Keratinocyte (primary cell): ENCODE data around the gene NDNF.

Experiments used
- CTCF ChIP-seq, 3 experiments: IDR thresholded peaks in 1 of 3; conservative IDR thresholded peaks in 1 of 3; optimal IDR thresholded peaks in 1 of 3; 2 replicates in 2 of 3; 3 replicates in 1 of 3; pipeline versions ENCODE3 to v1.5.1; 2011; ENCODE audit warnings: low read length in 3 of 3, mild to moderate bottlenecking in 3 of 3, moderate library complexity in 2 of 3, control low read depth in 1 of 3, inconsistent platforms in 1 of 3; ENCODE audit not compliant: insufficient read depth in 2 of 3; ENCODE audit errors: extremely low read depth in 1 of 3
- EZH2 ChIP-seq: IDR thresholded peaks from one replicate; pipeline ENCODE4 v1.6.1; 2012; ENCODE audit warnings: inconsistent platforms, mild to moderate bottlenecking, low read length, moderate library complexity

- TF ChIP-seq CTCF (optimal IDR thresholded peaks at IDR 0.05 in 1 of 3, IDR thresholded peaks at IDR 0.05 in 1 of 3, conservative IDR thresholded peaks at IDR 0.05 in 1 of 3; ENCODE audit: extremely low read depth in 1 of 3, insufficient read depth in 2 of 3, low read length in 3 of 3): no peak
- no peak for TF ChIP-seq EZH2
These were observed 19.6 kb upstream of the NDNF start for GRCh38 chr4:121091941-121092340.
